Omental fat pad (tissue), 4 donors: Measurements from ENCODE around the gene ISG15. TPM values are rescaled to one million over a fixed set of nuclear protein-coding genes. Genes with fewer than 3 reads are reported as not detected.
"Not testable (repeated sequence)": the region's sequence is repeated elsewhere in the genome, so short reads cannot be mapped to it uniquely, and the experiment has no call there.

Experiments
- ATAC-seq: fragments of 150-250 bp; one replicate; pipeline ENCODE4 v1.9.1; 2016; ENCODE audit warnings: mild to moderate bottlenecking, moderate library complexity; ENCODE audit not compliant: low FRiP score
- DNase-seq: peaks from one replicate; pipeline ENCODE4 v3.0.0-alpha.2; 2019; ENCODE audit warnings: low spot score
- total RNA-seq, 4 donors: library from RNA; depleted of rRNA; stranded (reverse); fragments of >200 nt; gene quantifications; one replicate each; pipeline ENCODE4 v1.1.0, GENCODE V29; 2016
- TF ChIP-seq, protein P1 (sequence below), 3 donors: fragments of 450-650 bp; IDR thresholded peaks; one replicate each; pipeline ENCODE4 v1.5.1; 2016 to 2017; ENCODE audit warnings: antibody characterized with exemption in 3 of 3, mild to moderate bottlenecking in 3 of 3, moderate library complexity in 2 of 3

The ISG15 gene
- total RNA-seq, 4 donors from 2014 or later: 27.7 to 84.3 (median 32.6) TPM

- ATAC-seq: no peak
- DNase-seq: no peak
- TF ChIP-seq, protein P1, sequence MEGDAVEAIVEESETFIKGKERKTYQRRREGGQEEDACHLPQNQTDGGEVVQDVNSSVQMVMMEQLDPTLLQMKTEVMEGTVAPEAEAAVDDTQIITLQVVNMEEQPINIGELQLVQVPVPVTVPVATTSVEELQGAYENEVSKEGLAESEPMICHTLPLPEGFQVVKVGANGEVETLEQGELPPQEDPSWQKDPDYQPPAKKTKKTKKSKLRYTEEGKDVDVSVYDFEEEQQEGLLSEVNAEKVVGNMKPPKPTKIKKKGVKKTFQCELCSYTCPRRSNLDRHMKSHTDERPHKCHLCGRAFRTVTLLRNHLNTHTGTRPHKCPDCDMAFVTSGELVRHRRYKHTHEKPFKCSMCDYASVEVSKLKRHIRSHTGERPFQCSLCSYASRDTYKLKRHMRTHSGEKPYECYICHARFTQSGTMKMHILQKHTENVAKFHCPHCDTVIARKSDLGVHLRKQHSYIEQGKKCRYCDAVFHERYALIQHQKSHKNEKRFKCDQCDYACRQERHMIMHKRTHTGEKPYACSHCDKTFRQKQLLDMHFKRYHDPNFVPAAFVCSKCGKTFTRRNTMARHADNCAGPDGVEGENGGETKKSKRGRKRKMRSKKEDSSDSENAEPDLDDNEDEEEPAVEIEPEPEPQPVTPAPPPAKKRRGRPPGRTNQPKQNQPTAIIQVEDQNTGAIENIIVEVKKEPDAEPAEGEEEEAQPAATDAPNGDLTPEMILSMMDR (IDR thresholded peaks at IDR 0.05): no peak
Measured at GRCh38 chr1:1003618-1004419, 9.5 kb upstream of the ISG15 start.

DNA sequence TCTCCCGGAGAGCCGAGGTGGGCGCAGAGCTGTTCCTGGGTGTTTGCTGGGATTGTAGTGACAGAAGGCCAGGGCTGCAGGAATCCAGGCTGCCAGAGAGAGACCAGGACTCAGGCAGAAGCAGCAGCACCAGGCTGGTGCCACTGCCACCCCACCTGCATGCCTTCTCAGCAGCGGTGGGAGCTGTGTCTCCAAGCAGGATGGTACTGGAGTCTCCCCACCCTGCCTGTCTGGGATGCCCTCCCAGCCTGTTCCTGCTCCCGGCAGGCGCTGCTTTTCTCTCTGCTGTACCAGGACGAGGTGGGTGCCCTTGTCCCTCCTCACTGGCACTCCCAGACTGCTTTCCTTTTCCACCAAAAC is 8.9 kb upstream of the ISG15 start:
- no peak for DNase-seq
- ATAC-seq: no peak
- TF ChIP-seq, protein P1 (IDR thresholded peaks at IDR 0.05): no peak

DNA sequence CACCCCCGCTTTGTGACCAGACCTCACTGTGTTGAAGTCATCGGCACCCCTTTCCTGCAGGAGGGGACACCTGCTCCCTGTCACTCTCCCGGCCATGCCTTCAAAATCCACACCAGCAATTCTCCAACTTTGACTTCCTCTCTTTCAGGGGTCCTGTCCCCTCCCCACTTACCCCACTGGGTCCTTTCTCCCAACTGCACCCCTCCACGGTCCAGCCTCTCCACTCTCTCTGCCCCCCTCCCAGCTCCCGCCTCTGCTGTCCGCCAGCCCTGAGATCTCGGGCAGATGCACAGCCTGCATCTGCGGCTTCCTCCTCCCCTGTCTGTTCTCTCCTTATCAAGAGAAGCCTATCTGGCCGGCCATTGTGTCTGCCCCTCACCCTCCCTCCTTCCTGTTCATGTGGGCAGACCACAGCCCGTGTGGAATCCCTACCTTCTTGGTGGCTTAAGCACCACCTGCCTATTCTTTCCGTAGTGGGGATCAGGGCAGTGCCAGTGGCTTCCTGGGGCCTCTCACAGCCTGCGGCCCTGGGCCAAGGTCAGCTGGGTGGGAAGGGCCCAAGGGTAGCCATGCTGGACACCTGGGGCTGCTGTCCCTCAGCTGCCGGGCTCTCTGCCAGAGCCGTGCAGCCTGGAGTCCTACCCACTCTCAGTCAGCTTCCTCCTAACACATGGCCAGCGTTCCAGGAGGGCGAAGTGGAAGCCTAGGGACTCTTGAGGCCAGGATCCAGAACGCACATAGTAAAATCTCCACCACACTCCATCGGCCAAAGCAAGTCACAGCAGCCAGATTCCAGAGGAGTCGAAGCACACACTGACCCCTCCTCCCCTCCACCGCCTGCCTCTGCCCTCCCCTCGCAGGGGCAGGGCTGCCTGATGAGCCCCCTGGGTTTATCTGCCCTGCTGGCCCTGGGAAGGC is 8.3 kb upstream of the ISG15 start:
- DNase-seq: no peak
- no peak for ATAC-seq
- TF ChIP-seq, protein P1 (IDR thresholded peaks at IDR 0.05): no peak

DNA sequence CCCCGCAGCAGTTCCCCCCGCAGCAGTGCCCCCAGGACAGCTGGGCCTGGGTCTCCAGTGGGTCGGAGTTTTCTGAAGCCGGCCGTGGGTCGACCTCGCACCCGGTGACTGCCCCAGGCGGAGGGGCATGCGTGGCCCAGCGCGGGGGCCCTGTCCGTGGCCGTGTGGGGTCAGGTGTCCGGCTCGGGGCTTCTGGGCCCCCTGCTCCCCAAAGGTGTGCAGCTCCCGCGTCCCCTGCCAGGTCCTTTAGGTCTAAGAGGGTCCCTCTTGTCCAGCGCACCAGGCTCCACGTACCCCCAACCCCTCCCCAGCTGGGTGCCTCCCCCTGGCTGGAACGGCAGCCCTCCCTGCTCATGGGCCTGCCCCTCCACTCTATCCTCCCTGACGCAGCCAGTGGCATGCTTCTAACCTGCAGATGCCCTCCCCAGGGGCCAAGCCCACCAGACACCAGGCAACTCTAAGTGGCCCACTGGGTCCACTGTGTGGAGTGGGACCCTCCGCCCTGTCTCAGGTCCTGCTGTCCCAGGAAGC is 7.5 kb upstream of the ISG15 start:
- TF ChIP-seq, protein P1 (IDR thresholded peaks at IDR 0.05): no peak
- DNase-seq: no peak
- no peak for ATAC-seq

DNA sequence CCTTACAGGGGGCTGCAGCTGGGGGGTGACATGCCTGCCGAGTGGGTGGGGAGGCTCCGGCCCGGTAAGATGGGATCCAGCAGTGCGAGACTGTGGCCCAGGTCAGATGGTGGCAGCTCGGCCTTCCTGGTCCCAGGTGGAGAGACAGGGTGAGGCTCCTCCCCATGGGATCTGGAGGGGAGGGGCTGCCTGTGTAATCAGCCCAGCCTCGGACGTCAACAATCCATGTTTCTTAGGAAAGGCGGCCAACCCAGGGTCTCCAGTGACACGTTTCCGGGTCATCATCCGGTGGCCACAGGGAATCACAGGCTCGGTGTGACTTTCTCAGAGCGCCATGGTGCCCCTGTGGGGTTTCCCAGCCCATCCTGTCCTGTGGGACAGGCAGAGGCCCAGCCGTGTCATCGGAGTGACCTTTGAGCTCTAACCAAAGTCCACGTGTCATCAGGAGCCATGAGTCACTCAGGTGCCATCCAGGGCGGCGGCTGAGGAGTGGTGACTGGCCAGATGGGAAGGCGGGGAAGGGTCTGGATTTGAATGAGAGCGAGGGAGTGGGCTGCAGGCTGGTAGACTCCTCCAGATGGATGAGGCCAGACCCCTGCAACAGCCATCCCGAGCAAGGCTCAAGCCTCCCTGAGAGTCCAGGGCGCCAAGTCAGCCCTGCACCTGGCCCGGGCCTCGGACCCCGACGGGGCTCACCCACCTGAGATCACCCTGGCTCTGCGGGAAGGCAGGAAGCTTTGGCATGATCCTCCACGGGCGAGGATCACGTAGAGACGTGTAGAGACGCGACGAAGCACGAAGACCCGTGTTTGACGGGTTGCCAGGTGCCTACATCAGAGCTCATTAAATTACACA is 6.8 kb upstream of the ISG15 start:
- DNase-seq (no peak), ATAC-seq (no peak)
- TF ChIP-seq, protein P1 (IDR thresholded peaks at IDR 0.05): no peak

GRCh38 chr1:1010131-1010530 is 3.2 kb upstream of the ISG15 start:
- not testable (repeated sequence) for ATAC-seq, DNase-seq
